Left ventricle myocardium superior (tissue), 1 donor: ENCODE measurements around the gene MAP6. TPM values are rescaled to one million over a fixed set of nuclear protein-coding genes. Genes with fewer than 3 reads are reported as not detected.
"Not testable (repeated sequence)": the region's sequence is repeated elsewhere in the genome, so short reads cannot be mapped to it uniquely, and the experiment has no call there.

Experiments used
- ATAC-seq: fragments of 200-7000 bp; cut with Tn5 transposase; one replicate; pipeline ENCODE4 v1.9.1; 2020; ENCODE audit warnings: mild to moderate bottlenecking, moderate library complexity
- DNase-seq: peaks from one replicate; pipeline ENCODE4 v3.0.0-alpha.2; 2020
- intact Hi-C: fragments of 100-400 bp; cut with micrococcal nuclease; formaldehyde crosslinking; loops from one replicate; pipeline ENCODE4 v1.11.0; 2022
- long read RNA-seq: library from polyadenylated mRNA; unstranded; transcript quantifications from one replicate; pipeline ENCODE4 v2.0.0, GENCODE V29; 2021
- total RNA-seq: library from RNA; stranded (reverse); fragmentation: NEBNext Ultra II Directional; extraction: Animal tissue kit (Norgen Biotek cat#: 25700); gene quantifications from one replicate; pipeline ENCODE4 v1.2.1, GENCODE V29; 2021
- donor health status: DM: no; HTN: yes; CAD: no; lungs with severe emphysema.

MAP6 gene
- 5.4 TPM for total RNA-seq
- long read RNA-seq, full-length matches to known transcripts, result 14 of 17 reads
- long read RNA-seq, partial matches to known transcripts, result 0 of 17 reads
- long read RNA-seq, other reads (novel, unspliced or antisense), result 3 of 17 reads

DNA sequence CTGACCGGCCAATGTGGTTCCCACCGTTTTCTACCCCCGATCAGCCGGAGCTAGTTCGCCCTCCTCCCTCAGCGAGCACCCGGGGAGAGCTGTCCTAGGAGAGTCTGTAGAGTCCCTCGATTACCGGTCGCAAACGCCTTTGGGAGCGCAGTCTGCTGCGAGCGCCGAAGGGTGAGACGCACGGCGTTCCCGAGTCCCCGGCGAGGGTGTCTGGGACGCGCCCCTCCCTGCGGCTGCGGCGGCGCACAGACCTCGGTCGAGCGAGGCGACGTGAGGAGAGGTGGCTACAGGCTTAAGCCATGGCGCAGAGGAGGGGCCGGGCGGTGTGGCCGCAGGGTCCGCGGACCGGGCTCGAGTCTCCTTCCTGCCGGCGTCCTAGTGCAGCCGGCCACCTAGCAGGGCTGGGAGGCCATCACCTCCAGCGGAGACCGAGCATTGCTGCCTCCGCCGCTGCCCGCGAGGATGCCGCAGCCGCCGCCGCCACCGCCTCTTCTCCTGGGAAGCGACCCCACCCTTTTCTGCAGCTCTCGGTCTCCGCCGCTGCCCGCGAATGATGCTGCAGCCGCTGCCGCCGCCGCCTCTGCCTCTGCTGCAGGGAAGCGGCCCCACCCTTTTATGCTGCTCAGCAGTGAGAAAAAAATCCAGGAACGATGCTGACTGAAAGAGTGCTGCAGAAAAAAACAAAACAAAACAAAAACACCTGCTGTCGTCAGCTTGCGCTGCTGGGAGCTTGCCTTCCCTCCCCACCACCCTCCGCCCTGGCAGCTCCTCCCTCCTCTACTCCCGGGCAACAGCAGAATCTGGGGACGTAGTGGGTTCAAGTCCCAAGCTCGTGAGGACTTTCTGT, at the start of gene MAP6:
Gene MAP6 (minus strand): TSS at position 588 of the 847 bp plus-strand sequence. CDS start 669 bp downstream, outside the sequence.
- intact Hi-C loops, result no loop called here
- ATAC-seq, result peak; percentile 69
- DNase-seq, result peak; percentile 54

DNA sequence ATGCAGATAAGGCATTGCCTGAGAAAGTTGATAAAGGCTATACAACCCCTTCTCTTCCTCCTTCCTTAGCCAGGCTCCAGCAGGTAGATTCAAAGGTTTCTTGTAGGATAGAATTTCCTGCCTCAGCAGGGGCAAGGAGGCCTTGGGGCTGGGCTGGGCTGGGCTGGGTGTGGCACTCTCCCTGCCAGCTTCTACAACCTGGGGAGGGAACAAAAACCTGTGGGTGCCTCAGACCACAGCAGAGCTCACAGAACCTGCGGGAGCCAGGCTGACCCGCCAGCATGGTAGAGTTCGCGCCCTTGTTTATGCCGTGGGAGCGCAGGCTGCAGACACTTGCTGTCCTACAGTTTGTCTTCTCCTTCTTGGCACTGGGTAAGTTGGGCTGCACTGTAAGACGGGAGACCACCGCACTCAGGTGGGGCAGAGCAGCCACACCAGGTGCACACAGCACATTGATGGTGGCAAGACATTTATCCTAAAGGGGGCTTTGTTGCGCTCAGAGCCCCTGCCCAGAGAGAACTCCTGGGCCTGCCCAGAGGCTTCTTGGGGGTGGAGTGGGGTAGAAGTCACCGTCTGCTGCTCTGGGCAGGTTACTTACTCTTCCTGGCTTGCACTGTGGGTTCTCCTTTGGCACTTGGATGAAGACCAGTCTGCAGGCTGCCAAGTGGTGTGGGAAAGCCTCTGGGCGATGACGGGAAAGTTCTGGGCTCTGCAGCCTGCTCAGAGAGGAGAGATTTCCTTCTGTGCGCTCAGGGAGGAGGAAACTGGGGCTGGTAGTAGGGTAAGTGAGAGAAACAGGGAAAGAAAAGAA, 49.0 kb upstream of the MAP6 start, which contains the start of gene MOGAT2:
Gene MOGAT2 (plus strand): TSS at position 231 of the 811 bp plus-strand sequence. CDS start 51 bp downstream, at position 282.
- intact Hi-C loops, result no loop called here
- DNase-seq, result peak; percentile 45
- peak; percentile 87 for ATAC-seq

GRCh38 chr11:75716659-75717058, 47.8 kb upstream of the MAP6 start:
- intact Hi-C loops, result no loop called here

DNA sequence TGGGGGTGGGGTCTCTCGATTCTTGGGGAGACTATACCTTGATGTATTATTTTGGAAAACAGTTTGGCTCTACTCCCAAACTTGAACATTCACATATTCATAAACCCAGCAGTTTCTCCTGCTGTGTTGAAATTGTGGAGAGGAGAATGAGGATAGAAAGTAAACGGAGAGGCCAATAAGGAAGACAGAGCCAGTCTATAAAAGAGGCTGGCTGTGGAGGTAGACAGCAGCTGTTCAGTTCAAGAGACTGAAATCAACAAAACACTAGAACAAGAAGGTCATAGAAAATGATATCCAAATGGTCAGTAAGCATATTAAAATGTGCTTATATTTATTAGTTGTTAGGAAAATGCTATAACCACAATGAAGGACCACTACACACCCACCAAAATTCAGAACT, 46.9 kb upstream of the MAP6 start:
- intact Hi-C loops, result no loop called here
- no peak for ATAC-seq
- no peak for DNase-seq

More at GRCh38 chr11:75716659-75717058, 47.8 kb upstream of the MAP6 start:
- ATAC-seq (no peak), DNase-seq (no peak)

GRCh38 chr11:75714211-75714610, 45.4 kb upstream of the MAP6 start:
- no peak for ATAC-seq
- intact Hi-C loops, result no loop called here
- no peak for DNase-seq

GRCh38 chr11:75706260-75706729, 37.5 kb upstream of the MAP6 start:
- intact Hi-C loops, result no loop called here
- ATAC-seq, result peak; percentile 98
- DNase-seq, result peak; percentile 77

DNA sequence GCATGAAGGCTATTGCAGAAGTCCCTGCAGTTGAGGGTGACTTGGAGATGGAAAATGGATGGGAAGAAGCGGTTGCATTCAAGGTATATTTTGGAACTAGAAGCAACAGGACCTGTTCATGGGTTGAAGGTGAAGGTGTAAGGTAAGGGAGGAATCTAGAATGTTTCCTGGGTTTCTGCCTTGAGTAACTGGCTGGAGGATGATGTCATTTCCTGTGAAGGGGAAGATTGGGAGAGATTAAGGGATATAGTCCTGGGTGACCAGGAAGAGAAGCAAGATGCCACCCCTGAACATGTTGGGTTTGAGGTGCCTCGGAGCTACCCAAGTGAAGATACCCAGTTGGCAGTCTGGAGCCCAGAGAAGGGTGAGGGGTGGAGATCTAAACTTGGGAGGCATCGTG, 36.7 kb upstream of the MAP6 start:
- intact Hi-C loops, result no loop called here
- DNase-seq (no peak), ATAC-seq (no peak)

DNA sequence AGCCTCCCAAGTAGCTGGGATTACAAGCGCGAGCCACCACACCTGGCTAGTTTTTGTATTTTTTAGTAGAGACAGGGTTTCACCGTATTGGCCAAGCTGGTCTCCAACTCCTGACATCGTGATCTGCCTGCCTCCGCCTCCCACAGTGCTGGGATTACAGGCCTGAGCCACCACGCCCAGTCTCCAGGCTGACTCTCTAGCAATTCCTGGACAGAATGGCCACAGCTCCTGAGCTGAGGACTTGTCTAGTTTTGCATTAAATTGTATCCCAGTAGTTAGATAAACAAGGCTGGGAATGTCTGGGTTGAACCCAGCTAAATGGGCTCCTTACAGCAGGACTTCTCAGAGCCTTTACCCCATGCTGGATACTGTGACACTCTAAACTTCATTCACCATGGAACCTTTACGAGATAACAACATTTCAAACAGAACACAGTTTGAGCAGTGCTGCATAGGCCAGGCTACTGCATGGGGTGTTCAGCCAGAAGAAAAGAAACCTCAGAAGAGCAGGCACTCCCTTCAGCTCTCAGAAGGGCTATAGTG, 34.9 kb upstream of the MAP6 start:
- intact Hi-C loops, result no loop called here
- DNase-seq (no peak), ATAC-seq (no peak)

GRCh38 chr11:75700940-75701339, 32.1 kb upstream of the MAP6 start:
- ATAC-seq, result peak; percentile 84
- intact Hi-C loops, result no loop called here
- peak; percentile 44 for DNase-seq

GRCh38 chr11:75697906-75698581, 29.2 kb upstream of the MAP6 start:
- ATAC-seq (no peak), DNase-seq (no peak)
- intact Hi-C loops, result no loop called here

- intact Hi-C loops, result no loop called here
- DNase-seq (no peak), ATAC-seq (no peak)
Observed at GRCh38 chr11:75691804-75692203, 23.0 kb upstream of the MAP6 start.

DNA sequence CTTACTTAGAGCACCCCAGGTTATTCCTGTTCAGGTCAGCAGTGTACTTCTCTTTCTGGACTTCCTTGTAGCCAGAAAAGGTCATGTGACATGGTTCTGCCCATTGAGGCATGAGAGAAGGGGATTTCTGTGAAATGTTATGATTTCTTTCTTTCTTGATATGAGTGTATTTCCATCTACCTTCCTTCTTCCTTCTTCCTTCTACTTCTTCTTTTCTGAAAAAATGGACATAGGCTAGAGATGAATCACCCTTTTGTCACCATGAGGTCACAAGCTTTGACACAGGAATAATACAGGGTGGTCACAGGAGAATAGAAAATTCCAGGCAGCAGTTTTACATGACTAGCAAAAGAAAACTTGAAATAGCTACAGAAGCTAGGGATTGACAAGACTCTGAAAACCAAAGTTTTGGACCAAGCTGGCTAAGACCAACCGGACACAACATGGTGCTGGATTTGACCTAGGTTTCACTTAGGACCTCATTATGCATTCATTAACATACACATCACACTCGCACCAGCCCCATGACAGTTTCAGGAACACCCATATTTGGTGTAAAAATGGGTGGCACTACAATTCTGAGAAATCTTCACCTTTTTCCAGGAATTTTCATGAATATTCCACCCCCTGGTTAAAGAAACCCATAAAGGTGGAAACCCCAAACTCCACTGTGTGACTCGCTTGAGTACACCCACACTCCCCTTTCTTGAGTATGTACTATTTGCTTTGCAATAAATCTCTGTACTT, 21.2 kb upstream of the MAP6 start:
- no peak for ATAC-seq
- intact Hi-C loops, result no loop called here
- no peak for DNase-seq

DNA sequence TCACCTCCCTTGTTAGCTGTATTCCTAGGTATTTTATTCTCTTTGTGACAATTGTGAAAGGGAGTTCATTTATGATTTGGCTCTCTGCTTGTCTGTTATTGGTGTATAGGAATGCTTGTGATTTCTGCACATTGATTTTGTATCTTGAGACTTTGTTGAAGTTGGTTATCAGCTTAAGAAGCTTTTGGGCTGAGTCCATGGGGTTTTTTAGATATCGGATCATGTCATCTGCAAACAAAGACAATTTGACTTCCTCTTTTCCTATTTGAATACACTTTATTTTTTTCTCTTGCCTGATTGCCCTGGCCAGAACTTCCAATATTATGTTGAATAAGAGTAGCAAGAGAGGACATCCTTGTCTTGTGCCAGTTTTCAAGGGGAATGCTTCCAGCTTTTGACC, 15.0 kb upstream of the MAP6 start:
- intact Hi-C loops, DNase-seq, ATAC-seq: not testable (repeated sequence)

GRCh38 chr11:75679566-75679965, 10.7 kb upstream of the MAP6 start:
- ATAC-seq (no peak), DNase-seq (no peak)
- intact Hi-C loops, result no loop called here

DNA sequence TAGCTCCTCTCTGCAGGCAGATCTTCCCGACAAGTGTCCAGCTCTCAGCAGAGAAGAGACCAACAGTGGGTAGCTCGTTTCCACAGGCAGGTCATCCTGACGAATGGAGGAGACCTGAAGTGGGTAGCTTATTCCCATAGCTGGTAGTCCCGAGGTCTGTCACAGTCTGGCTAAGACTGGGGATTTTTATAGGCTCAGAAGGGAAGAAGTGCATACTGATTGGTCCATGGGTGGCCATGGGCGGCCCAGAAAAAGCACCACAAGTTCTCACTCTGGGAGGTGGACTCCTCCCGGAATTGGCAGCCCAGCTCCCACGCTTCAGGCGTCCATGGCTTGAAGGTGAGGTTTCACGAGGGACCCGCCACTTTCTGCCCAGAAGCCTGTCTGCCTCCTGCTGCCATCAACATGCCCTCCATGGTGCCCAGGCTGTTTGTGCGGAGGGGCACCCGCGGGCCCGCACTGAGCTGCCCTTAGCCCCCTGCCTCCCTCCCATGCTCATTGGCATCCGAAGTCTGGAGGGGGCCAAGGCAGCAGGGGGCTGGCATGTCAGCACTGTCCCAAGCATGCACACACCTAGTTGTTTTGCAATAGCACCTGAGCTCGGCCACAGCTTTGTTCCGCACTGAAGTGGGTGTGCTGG, 9.9 kb upstream of the MAP6 start:
- DNase-seq (no peak), ATAC-seq (no peak)

DNA sequence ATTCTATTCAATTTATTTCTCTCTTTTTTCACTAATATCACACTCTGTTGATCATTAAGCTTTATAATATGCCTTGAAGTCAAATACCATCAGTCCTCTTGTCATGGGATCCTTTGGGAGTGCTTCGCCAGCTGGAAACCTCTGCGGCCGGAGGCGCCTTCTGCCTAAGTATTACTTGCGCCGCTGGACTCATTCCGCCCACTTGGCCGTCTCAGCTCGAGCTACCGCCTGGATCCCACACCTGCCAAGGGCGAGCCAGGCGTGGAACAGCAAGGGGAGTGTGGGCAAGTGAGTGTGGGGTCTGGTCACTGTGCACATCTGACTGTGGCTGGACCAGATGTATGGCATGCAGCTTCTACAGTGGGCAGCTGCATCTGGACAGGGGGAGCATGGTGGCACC, 9.1 kb upstream of the MAP6 start:
- no peak for DNase-seq
- ATAC-seq, result no peak
- intact Hi-C loops, result no loop called here

More for the DNA sequence above, 9.9 kb upstream of the MAP6 start:
- intact Hi-C loops, result no loop called here

DNA sequence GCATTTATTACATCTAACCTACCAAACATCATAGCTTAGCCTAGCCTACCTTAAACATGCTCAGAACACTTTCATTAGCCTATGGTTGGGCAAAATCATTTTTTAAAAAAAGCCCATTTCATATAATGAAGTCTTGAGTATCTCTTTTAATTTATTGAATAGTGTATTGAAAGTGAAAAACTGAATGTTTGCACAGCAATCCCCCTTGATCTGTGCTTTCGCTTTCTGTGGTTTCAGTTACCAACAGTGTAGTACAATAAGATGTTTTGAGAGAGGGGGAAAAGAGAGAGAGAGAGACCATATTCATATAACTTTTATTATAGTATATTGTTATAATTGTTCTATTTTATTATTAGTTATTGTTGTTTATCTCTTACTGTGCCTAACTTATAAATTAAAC, 8.4 kb upstream of the MAP6 start:
- intact Hi-C loops, result no loop called here
- DNase-seq (no peak), ATAC-seq (no peak)
